IPS-18a (cell line): ENCODE measurements around the gene WDR18.

Source experiments
- H3K27ac ChIP-seq: one replicate; pipeline ENCODE4 v1.5.1; 2013; ENCODE audit warnings: low read length
- H3K27me3 ChIP-seq: one replicate; pipeline ENCODE4 v1.6.1; 2013; ENCODE audit warnings: mild to moderate bottlenecking, low read length; ENCODE audit not compliant: control insufficient read depth, insufficient read depth
- H3K36me3 ChIP-seq: one replicate; pipeline ENCODE4 v1.6.1; 2013; ENCODE audit warnings: low read depth, low read length; ENCODE audit not compliant: control insufficient read depth
- H3K4me1 ChIP-seq: one replicate; pipeline ENCODE4 v1.6.1; 2013; ENCODE audit warnings: low read depth, low read length; ENCODE audit not compliant: control insufficient read depth
- H3K4me3 ChIP-seq: one replicate; pipeline ENCODE4 v1.5.1; 2013; ENCODE audit warnings: low read length
- H3K9ac ChIP-seq: one replicate; pipeline ENCODE4 v1.6.1; 2013; ENCODE audit warnings: mild to moderate bottlenecking, low read length, moderate library complexity
- H3K9me3 ChIP-seq: one replicate; pipeline ENCODE4 v1.6.1; 2013; ENCODE audit warnings: low read depth, low read length; ENCODE audit not compliant: control insufficient read depth

The WDR18 gene, protein sequence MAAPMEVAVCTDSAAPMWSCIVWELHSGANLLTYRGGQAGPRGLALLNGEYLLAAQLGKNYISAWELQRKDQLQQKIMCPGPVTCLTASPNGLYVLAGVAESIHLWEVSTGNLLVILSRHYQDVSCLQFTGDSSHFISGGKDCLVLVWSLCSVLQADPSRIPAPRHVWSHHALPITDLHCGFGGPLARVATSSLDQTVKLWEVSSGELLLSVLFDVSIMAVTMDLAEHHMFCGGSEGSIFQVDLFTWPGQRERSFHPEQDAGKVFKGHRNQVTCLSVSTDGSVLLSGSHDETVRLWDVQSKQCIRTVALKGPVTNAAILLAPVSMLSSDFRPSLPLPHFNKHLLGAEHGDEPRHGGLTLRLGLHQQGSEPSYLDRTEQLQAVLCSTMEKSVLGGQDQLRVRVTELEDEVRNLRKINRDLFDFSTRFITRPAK

DNA sequence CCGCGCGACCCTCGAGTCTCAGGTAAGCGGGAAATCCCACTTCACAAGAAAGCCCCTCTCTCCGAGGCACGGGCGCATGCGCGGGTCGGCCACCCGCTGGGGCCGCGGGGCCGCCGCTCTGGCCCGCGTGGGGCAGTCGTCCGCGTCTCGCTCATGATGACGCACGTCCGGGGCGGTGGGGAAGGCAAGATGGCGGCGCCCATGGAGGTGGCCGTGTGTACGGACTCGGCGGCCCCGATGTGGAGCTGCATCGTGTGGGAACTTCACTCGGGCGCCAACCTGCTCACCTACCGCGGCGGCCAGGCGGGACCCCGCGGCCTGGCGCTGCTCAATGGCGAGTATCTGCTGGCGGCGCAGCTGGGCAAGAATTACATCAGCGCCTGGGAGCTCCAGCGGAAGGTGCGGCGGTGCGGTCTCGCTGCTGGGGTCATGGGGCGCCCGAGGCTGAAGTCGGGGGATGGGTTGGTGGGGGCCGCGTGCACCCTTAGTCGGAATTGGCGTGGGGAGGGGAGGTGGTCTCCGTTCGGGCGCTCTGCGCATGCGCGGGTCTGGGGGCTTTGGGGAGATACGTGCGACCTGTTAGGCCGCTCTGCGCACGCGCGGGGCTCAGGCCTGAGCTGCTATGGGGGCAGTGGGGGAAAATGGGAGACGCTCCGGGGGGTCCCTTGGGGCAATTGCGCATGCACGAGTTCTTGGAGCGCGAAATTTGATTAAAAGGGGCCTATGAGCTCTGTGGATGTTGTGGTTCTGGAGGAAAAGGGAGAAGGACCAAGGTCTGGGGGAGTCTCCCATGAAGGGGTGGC, at the start of gene WDR18:
TSS of gene WDR18 (plus strand) at position 181 of the 803 bp plus-strand sequence. CDS start at position 190, 9 bp downstream.
- Histone ChIP-seq H3K27ac (peak within 1 kb of the TSS; percentile 85), H3K27me3 (no peaks in the 10 kb centered on the region), H3K4me1 (no peaks in the 10 kb centered on the region), H3K36me3 (peaks cover 27% of the 10 kb centered on the region), H3K9me3 (no peaks in the 10 kb centered on the region), H3K4me3 (peak within 1 kb of the TSS; percentile 91), H3K9ac (peak within 1 kb of the TSS; percentile 97)

DNA sequence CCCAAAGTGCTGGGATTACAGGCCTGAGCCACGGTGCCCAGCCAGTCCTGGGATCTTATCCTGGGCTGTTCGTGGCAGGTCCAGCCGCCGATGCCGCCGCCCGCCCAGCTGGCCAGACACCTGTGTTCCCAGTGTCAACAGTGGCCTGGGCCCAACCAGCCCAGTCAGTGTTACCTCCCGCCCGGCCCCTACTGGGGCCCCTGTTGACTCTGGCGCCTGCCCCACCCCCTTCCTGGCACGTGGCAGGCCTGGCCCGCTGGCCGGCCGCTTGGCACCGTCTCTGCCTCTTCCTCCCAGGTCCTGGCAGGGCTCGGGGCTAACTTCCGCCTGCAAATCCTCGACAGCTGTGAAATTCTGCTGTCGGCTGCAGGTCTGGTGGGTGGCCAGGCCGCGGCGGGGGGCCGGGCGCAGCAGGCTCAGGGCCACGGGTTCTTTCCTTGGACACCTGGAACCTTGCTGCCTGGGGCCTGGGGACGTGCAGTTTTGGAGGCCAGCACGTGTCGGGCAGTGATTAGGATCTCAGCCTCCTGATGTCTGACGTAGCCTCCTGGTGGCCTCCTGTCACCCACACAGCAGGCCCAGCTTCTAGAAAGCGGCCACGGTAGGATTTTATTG, 49.2 kb upstream of the WDR18 start:
- H3K36me3 ChIP-seq: peaks cover 6% of the 10 kb centered on the region
- no peak overlapping the region for H3K4me3 ChIP-seq
- no peaks in the 10 kb centered on the region for H3K9me3 ChIP-seq
- no peaks in the 10 kb centered on the region for H3K27me3 ChIP-seq
- no peak overlapping the region for H3K27ac ChIP-seq
- H3K4me1 ChIP-seq: peaks cover 8% of the 10 kb centered on the region
- H3K9ac ChIP-seq: no peak overlapping the region

DNA sequence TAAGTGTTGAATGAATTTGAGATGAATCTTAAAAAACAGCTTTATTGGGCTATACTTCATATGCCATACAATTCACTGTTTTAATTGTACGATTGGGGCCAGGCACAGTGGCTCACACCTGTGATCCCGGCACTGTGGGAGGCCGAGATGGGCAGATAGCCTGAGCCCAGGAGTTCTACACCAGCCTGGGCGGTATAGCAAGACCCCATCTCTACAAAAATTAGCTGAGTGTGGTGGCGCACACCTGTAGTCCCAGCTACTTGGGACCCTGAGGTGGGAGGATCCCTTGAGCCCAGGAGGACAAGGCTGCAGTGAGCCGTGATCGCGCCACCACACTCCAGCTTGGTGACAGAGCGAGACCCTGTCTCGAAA, 48.0 kb upstream of the WDR18 start:
- Histone ChIP-seq H3K4me1 (peaks cover 8% of the 10 kb centered on the region), H3K27ac (no peak overlapping the region), H3K36me3 (peaks cover 4% of the 10 kb centered on the region), H3K9ac (no peak overlapping the region), H3K27me3 (no peaks in the 10 kb centered on the region), H3K9me3 (no peaks in the 10 kb centered on the region), H3K4me3 (no peak overlapping the region)

DNA sequence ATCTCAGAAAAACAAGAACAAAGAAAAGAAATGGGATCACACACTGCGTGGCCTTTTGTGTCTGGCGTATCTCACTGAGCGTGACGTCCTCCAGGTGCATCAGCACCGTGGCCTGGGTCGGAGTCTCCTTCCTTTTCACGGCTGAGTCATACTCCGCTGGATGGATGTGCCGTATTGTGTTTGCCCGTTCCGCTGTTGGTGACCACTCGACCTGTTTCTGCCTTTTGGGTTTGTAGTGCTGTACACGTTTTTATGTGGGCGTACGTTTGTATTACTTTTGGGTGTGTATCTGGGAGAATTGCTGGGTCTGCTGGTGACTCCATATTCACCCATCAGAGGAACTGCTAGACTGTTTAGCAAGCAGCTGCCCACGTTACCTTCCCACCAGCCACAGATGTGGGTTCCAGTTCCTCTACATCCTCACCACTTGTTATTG, 46.9 kb upstream of the WDR18 start:
- no peak overlapping the region for H3K4me3 ChIP-seq
- no peak overlapping the region for H3K9ac ChIP-seq
- no peak overlapping the region for H3K27ac ChIP-seq
- peaks cover 8% of the 10 kb centered on the region for H3K4me1 ChIP-seq
- H3K27me3 ChIP-seq: no peaks in the 10 kb centered on the region
- H3K9me3 ChIP-seq: no peaks in the 10 kb centered on the region
- peaks cover 4% of the 10 kb centered on the region for H3K36me3 ChIP-seq

DNA sequence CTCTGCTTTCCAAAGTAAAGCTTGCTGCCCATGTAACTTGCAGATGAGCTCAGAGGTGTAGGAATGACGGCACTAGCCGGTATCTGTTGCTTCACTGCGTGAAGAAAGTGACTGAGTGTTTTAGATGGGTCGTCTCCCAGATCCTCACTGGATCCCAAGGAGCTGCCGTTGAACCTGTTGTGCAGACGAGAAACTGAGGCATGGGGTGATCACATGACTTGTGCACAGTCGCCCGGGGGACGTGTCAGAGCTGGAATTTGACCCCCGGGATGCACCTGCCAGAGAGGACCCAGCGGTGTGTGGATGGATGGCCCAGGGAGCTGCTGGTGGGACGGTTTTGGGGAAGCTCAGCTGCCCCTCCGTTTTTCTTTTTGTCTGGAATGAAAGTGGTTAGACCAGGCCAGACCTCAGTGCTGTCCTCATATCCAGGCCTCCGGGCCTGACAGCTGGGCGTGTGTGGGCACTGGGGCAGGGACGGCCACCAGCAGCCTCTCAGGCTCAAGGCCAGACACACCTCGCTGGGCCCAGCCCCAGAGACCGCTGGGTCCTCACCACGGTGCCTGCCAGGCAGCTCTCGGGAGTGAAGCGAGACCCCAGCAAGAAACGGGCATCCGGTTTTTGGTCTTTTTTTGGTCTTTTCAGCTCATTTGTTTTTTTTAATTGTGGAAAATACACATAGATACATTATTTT, 45.8 kb upstream of the WDR18 start:
- no peak overlapping the region for H3K27ac ChIP-seq
- H3K9ac ChIP-seq: no peak overlapping the region
- peaks cover 4% of the 10 kb centered on the region for H3K36me3 ChIP-seq
- H3K4me1 ChIP-seq: peaks cover 1% of the 10 kb centered on the region
- H3K9me3 ChIP-seq: no peaks in the 10 kb centered on the region
- no peak overlapping the region for H3K4me3 ChIP-seq
- no peaks in the 10 kb centered on the region for H3K27me3 ChIP-seq

GRCh38 chr19:939439-939838, 44.7 kb upstream of the WDR18 start:
- Histone ChIP-seq H3K4me3 (no peak overlapping the region), H3K27ac (no peak overlapping the region), H3K9ac (no peak overlapping the region), H3K36me3 (peaks cover 4% of the 10 kb centered on the region), H3K4me1 (no peaks in the 10 kb centered on the region), H3K9me3 (no peaks in the 10 kb centered on the region), H3K27me3 (no peaks in the 10 kb centered on the region)

GRCh38 chr19:939922-940321, 44.2 kb upstream of the WDR18 start:
- Histone ChIP-seq H3K27ac (no peak overlapping the region), H3K9ac (no peak overlapping the region), H3K4me1 (no peaks in the 10 kb centered on the region), H3K36me3 (peaks cover 4% of the 10 kb centered on the region), H3K4me3 (no peak overlapping the region), H3K27me3 (no peaks in the 10 kb centered on the region), H3K9me3 (no peaks in the 10 kb centered on the region)

GRCh38 chr19:940591-941291, 43.4 kb upstream of the WDR18 start:
- no peak overlapping the region for H3K27ac ChIP-seq
- H3K9ac ChIP-seq: no peak overlapping the region
- H3K9me3 ChIP-seq: no peaks in the 10 kb centered on the region
- H3K4me1 ChIP-seq: no peaks in the 10 kb centered on the region
- no peak overlapping the region for H3K4me3 ChIP-seq
- H3K27me3 ChIP-seq: no peaks in the 10 kb centered on the region
- H3K36me3 ChIP-seq: peaks cover 4% of the 10 kb centered on the region

DNA sequence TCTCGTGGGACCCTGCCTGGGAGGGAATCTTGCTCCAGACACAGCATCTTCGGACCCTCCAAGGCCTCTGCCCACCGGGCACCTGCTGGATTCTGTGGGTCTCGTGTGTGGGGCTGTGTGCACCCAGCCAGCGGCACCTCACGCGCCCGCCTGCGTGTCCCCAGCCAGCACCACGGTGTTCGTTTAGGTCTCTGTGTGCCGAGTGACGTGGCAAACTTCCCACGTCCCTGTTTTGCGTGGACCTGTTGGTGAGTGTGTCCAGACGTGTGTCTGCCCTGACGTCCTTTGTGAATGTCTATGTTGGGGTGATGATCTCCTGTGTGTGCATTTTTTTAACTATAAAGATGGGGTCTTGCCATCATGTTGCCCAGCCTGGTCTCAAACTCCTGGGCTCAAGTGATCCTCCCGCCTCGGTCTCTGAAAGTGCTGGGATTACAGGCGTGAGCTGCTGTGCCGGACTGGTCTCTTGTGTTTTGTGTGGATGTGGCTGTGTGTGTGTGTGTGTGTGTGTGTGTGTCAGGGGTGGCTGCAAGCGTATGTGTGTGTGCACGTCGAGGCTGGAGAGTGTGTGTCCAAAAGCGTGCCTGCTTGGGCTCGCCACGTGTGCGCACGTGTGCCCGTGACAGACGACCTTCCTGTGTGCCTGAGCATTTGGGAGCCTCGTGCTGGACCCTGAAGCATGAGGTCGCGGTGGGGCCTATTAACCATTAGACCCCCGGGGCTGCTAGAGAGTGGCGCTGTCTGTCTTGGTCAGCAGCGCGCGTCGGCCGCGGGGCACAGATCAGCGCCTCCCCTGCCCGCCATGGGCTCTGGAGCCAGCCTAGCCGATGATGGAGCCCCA, 42.6 kb upstream of the WDR18 start:
- H3K4me3 ChIP-seq: no peak overlapping the region

GRCh38 chr19:942133-942645, 42.0 kb upstream of the WDR18 start:
- Histone ChIP-seq H3K27me3 (no peaks in the 10 kb centered on the region), H3K36me3 (peaks cover 4% of the 10 kb centered on the region), H3K27ac (no peak overlapping the region)

More for the DNA sequence above, 42.6 kb upstream of the WDR18 start:
- Histone ChIP-seq H3K9ac (no peak overlapping the region), H3K27me3 (no peaks in the 10 kb centered on the region), H3K9me3 (no peaks in the 10 kb centered on the region), H3K27ac (no peak overlapping the region), H3K36me3 (peaks cover 4% of the 10 kb centered on the region), H3K4me1 (no peaks in the 10 kb centered on the region)

More at GRCh38 chr19:942133-942645, 42.0 kb upstream of the WDR18 start:
- Histone ChIP-seq H3K4me3 (no peak overlapping the region), H3K9me3 (no peaks in the 10 kb centered on the region), H3K4me1 (no peaks in the 10 kb centered on the region), H3K9ac (no peak overlapping the region)
